Right lung (tissue), 5 donors: ENCODE data around the gene COL25A1. TPM values are rescaled to one million over a fixed set of nuclear protein-coding genes. Genes with fewer than 3 reads are reported as not detected.
A peak's percentile ranks its signal among the peaks of the same experiment; 100 is the strongest.

Experiments
- DNase-seq, 2 donors: peaks; one replicate each; pipeline ENCODE4 v3.0.0-alpha.2; 2013
- polyA plus RNA-seq, 5 donors: library from polyadenylated mRNA; unstranded; fragments of 120-200 nt; gene quantifications; one replicate each; pipeline versions ENCODE4 v1.2.1 to v1.2.3, GENCODE V29; 2013; ENCODE audit warnings: inconsistent platforms in 1 of 5, low replicate concordance in 1 of 5; ENCODE audit not compliant: insufficient read length in 5 of 5, insufficient read depth in 1 of 5

The COL25A1 gene
- polyA plus RNA-seq, 5 donors = 1.3 to 2.6 (median 1.6) TPM

DNA sequence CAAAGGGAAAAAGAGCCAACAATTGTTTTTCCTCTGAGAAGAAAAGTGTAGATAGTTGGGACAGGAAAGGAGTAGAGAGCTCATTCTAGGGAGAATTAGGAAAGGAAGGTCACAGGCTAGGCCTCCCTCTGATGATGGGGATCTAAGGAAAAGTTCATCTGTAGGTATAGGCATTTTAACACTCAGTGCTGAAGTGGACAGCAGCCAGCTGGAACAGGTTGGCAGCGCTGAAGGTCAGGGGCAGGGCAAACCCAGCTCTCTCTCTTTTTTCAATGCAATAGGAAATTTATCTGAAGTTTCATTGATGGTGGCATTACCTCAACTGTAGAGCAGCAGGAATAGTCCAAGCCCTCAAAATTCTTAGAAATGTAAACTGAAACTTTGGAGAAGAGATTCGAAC lies 441.1 kb downstream of the COL25A1 start:
- DNase-seq = peak in 1 of 2 donors; percentile 1

DNA sequence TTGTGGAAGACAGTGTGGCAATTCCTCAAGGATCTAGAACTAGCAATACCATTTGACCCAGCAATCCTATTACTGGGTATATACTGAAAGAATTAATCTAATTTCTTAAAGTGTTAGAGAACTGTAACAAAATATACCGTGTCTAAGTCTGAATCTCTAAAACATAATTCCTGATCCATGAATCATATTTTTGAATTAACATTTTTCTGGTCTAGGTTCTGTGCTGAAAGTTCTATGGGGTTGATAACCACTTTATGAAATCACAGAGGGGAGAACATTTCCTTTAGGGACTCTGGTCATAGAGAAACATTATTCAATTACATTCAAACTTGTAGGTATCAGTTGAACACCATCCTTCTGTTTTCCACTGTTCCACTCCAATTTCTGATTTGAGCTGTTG lies 447.7 kb downstream of the COL25A1 start:
- DNase-seq = no peak

DNA sequence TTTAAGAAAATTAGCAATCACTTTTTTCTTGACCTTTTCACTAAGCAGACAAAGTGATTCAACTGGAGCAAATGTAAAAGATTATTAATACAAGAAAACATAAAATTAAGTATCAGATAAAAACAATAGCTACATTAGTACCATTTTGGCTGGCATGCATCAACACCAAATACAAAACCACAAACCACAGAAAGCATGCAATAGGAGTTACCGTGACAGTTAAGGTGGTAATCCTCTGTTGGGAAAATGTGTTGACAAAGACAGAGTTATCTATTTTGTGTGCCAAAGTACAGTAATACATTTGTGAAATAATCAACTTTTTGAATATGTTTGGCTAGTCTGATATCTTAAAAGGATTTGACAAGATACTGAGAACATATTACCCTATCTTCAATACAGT lies 449.8 kb downstream of the COL25A1 start:
- DNase-seq = no peak

DNA sequence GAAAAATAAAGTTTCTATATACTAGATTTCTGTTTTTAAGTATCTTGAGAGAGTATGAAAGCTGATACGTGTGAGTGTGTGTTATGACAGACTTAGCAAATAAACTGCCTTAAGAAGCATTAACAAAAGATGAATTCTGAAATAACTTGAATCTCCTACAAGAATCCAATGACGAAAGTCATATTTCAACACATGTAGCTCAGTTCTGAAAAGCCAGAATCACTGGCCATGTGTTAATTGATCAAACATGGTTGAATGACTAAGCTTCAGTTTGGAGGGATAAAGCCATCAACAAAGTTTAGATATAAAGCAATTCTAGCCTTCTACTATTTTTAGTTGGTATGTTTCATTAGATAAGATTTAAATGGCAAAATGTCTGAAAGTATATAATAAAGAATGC lies 451.1 kb downstream of the COL25A1 start:
- DNase-seq = no peak

DNA sequence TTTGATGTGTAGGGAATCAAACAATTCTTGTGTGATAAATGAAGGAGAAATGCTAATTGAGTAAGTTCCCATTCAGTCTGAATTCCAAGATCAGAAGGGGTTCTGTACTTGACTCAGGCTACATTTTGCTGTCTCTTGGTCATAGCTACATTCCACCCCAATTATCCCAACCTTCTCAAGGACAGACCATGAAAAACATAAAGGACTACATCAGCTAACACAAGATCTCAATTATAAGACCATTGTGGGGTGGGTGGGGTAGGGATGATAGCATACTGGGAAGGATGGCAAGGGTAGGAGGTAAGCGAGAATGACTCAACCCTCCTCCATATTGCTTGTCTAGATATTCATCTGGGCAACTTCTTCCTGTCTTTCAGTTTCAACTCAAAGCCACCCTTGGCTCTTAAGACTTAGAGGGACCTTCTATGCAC lies 452.2 kb downstream of the COL25A1 start:
- no peak for DNase-seq

DNA sequence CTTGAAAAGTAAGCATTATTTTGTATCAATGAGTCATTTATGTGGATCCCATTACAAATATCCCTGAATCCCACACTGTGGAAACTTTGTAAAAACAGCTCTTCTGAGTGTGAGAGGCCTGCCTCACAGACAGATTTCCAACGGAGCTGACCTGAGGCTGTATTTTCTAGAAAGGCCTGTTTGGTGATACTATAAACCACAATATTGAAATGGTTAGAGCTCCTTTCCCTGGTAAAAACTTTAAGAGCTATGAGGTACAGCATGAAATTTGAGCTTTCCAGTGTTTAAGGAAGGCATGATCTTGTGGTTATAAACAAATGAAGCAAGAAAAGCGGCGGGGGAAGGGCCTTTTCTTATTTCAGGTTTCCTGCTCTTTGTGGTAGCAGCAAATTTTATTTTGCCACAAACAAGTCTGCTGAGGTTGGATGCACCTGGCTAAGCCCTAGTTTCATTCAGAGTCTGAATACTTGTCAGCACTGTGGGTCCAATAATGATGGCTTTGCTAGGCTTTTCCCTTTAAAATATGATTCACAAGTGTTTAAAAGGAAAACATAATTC lies 452.8 kb downstream of the COL25A1 start:
- DNase-seq = no peak

DNA sequence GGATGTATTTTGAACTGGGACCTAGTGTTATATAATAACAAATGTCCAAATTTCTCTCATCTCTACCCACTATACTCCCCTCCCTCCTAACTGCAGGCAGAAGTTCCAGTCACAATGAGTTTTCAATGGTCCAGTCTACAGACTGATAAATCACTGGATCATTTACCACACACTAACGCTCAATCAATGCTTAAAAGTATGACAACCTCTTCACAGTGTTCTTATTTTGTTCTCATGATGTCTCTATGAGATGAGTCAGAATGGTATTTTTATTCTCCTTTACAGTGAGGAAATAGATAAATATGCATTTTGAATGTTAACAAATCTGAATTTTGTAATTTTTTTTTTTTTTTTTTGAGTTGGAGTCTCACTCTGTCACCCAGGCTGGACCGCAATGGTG lies 455.9 kb downstream of the COL25A1 start:
- no peak for DNase-seq

DNA sequence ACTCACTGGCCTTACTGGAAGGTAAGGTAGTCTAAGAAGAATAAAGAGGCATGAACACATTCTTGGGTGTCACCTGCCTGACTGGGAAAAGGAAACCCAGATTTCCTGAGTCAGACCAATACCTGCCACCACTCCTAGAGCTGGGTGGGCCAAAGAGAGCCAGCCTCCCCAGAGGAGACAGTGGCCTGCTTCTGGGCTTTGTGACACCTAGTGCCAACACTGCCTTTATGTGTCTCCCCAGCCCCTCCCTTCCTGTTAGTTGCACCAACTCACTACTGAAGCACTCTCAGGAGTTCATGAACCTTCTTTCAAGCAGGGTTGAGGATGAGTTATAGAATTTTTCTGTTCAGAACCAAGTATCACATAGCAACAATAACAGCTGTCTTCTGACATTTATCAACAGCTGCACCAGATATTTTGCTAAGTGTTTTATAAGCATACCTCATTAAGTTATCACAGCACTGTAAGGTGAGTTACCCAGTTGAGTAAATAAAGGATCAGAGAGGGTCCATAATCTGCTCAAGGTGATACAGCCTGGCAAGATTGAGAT lies 462.0 kb downstream of the COL25A1 start:
- DNase-seq = no peak

DNA sequence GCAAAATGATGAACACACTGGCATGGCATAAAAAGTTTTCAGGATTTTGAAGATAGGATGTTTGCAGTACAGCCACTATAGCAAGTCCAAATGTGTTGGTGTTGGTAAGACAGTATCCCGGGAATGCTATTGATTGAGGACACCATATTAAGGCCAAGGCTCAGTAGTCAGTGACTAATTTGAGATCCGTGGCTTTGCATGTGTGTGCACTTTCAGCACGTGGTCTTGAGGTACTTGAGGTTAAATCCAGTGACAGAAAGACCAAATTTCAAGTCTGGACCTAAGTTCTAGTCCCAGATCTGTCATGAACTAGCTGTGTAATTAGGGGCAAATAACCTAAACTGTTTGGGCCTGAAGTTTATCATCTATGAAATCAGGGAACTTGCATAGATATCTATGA lies 463.1 kb downstream of the COL25A1 start:
- no peak for DNase-seq

DNA sequence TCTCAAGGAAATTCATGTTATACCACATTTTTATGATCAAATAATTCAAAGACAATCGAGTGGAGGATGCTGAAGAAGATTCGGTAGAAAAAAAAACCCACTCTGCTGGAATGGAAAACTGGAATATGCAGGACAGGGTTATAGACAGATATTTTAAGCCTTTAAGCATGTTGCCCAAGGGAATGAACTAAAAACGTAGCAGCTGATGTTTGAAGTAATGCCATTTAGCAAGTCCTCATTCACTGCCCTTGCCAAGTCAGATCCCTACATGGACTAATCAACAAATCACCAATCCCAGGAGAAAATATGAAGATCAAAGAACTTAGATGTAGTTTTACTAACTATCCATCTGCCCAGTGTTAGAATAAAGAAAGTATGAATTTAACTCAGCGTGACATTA lies 464.0 kb downstream of the COL25A1 start:
- DNase-seq = no peak

DNA sequence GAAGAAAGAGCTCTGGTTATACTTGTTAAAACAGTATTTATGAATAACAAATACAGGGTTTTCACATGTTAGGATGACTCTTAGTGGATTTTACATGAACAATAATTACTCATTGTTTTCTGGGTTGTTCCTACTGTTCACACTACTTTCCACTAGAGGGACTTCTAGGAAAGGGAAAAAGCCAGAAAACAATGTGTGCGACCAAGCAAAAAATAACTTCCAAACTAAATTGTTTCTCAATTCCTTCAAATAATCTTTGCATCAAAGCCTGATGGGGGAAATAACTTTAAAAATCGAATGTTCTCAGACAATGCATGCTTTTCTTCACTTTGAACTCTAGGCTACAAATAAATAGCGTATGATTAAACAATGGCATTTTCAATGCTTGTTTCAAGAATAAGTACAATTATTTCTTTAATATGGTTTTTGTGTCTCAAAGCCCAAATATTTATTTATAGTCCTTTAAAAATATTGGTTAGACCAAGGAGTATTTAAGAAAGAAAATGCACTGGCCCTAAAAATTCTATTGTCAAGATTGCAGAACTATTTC lies 467.5 kb downstream of the COL25A1 start:
- DNase-seq = no peak

DNA sequence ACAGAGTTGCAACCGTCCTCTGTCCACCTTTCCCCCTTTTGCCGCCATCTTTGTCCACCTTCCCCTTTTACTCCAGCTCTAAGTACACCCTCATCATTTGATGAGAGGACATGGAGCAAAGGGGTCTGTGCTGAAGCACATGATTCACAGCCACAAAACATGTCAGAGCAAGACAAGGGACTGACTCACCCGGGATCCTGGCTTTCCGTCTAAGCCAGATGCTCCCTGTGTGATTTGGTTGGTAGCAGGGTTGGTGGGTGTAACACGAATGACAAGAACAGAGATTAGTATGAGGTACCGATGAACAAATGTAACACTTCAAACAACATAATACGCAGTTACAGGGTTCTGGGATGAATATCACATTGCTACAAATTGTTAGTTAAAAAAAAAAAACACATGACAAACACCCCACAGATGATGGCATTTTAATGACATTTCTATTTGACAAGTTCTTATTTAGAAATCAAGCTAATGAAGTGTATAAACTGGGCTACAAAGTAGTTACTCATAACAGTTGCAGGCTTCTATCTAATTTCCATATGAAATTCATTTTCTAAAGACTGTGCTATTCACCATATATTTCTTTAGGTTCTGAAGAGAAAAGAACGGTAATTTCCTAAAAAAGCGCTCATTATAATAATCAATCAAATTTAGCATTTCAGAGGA lies 468.2 kb downstream of the COL25A1 start:
- DNase-seq = no peak

DNA sequence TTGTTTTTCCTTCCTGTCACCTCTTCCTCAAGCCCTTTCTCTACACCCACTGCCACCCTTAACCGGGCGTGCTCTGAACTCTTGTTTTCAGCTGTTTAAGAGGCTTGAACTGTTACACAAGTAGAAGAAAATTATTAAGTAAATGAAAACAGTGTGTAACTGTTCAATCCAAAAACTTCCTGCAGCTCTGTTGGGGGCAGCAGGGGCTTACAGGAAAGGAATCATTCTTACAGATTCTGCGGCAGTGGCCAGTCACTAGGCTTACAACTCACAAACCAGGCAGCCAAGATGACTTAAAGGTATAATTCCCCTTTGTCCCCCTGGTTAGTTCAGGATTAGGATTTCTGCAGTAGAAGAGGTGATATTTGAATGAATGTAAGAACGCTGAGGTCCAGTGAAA lies 469.4 kb downstream of the COL25A1 start:
- DNase-seq = no peak

DNA sequence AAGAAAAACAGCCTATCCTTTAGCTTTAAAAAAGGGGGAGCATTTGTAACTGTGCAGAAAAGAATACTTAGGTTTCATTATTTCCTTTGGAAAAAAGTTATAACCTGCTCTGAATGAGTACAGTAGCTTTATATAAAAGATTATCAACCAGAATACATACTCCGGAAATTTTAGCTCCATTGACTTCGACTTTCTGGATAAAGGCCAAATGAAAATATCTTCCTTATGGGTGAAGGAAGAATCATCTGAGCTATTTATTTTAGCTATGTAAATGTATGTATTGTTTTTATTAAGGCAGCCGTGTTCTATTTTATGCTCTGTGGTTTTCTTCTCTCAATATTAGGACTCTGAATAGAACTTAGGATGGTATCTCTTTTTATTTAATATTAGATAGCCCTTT lies 470.6 kb downstream of the COL25A1 start:
- no peak for DNase-seq

DNA sequence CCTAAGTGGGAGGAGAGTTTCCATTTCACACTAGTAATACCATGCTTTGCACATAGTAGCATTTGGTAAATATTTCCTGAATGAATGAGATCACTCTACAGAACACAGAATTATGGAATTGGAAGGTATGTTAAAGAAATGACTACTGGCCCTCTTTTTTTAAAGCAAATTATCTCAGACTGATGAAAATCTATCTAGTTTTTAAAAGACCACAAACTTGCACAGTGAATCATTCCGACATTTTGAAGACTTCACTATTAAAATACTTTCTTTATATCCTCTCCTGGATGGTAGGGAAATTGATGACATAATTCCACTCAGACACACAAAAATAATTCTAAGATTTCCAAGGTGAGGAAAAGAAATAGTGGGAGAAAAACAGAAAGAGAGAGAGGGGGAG lies 471.2 kb downstream of the COL25A1 start:
- DNase-seq = no peak

DNA sequence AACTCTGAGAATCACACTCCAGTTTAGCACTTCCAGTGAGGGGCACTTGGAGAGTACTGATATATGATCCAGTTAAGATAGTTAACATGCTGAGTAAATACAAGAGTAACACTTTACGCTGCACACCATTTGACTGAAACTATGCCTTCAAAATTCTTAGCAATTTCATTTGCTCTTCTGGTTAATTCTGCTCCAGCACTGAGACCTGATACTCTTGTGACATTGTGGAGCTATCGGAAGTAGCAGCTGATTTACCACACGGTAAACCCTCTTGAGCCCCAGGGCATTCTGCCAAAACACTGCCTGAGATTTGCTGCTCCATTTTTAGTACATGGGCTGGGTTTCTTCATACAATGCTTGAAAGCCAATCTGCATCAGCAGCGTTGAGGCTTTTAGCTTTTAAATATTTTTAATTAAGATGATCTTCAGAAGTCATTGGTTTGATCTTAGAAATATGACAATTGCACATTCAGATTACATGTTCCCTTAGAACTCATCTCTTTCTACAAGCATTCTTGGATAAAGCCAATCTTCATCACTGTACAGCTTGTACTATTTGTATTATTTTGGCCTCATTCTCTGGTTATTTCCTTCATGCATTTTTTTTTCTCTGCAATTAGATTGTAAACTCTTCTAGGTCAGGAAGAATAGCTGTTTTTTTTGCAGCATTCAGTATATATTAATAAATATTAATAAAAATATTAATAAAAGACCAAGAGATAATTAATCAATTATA lies 471.8 kb downstream of the COL25A1 start:
- DNase-seq = peak; percentile 49 to 60

DNA sequence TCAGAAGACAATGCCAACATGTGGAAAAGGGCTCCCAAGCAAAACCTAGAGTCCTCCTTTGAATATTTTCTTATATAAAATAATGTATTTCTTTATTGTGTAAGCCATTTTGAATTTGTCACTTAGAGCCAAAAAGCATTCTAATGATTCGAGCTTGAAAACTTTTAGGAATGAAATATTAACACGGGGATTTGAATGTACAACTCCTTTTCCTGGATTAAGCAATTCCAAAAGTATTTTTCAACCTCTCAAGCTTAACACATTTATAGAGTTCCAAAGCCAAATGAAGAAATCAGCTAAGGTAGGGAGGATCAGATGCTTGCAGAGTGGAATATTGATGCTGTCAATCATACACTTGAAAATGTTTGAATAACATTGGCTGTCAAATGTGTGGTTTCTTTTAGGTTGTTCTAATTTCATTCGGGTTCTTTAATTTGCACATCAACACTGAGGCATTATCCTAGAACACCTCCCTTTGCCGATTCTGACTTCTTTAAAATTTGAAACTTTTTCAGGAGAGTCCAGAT lies 472.4 kb downstream of the COL25A1 start:
- DNase-seq = no peak

DNA sequence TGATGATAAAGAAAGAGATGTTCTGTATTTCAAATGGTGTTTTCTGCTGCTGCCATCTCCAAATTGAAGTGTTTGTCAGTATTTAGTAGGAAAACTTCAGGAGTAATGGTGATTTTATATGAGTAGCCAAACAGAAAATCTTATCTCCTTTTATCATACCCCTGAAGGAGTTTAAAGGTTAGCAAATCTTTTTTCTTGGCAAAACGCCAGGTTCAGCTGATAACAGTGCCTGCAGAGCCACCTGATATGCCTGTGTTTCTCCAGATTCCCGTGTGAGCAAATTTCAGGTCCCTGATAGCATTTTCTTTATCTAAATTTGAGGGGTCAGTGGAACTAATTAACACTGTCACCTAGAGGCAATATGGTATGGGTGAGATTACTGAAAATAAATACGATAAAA lies 473.8 kb downstream of the COL25A1 start:
- no peak for DNase-seq

DNA sequence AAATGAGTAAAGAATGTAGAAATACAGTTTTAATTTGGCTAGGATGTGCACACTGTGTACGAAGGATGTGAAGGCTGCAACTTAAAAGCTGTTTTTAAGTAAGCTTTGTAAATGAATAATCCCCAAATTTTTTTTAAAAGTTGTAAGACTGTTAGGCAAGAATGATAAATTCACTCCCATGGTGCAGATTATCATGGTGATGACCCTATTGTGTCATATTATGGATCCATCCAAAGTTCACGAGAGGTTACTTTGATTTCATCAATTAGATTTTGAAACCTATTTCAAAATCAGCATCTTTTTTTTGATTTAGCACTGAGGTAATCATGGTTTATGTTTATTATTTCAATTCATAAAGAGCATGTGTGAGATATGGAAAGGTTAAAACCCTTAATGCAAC lies 476.7 kb downstream of the COL25A1 start:
- no peak for DNase-seq

DNA sequence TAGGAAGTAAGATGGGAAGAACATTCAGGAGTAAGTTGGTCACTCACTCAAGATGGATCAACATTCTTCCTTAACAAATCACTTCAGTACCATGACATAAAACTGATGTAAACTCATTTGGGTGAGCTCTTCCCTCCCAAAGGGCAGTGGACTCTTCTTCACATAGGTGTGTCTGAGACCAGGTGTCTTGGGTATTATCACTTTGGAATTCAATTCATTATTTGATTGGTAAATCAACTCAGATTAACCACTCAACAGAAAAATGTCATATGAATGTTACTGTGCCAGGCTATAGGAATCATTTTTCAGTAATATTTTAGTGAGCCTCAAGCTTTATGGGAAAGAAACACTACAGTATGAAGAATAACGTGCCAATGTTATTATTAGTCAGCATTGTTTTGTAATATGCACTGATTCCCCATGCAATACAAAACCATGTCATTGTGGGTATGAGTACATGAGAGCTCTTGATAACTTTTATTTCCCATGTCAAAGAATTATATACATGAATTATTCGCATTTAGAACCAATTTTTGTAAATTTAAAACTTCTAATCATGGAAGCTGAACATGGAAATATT lies 481.0 kb downstream of the COL25A1 start:
- no peak for DNase-seq

DNA sequence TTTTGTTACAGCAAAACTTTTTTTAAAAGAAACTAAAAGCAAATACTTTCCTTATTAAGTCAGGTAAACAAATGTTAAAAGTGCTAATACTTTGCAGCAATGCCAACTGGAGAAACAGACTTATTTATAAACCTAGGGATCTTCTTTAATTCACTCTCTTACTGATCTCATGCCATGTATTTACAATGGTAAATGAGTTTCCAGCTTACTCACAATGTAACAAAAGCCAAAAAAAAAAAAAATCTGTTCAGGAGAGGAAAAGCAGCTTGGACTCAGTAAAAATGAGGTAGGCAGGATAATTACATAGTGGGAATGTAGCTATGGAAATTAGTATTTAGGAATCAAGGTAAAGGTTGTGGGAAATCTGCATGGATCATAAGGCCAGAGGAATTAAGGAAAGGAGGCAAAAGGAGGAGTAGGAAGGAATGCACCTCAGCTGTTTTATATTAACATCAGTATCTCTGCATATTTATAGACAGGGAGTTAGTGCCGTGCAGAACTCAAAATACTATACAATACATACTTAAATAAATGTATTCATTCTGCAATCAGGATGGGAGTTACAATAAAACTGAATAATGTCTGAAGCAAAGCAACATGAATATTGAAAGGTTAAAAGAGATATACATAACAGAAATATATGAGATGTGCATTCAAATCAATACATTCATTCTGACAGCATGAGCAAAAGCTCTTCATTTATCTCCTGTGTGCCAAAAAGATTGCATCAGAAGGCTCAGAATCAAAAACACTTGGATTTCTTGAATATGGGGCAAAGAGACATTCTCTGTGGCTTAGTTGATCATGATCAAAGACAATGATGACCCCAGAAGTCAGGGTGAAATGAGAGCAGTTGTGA lies 481.7 kb downstream of the COL25A1 start:
- no peak for DNase-seq
